Left ventricle myocardium inferior (tissue), 1 donor: Measurements from ENCODE around the gene CD247. TPM values are rescaled to one million over a fixed set of nuclear protein-coding genes. Genes with fewer than 3 reads are reported as not detected.

Experiments used
- DNase-seq: peaks from one replicate; pipeline ENCODE4 v3.0.0-alpha.2; 2020
- H3K27ac ChIP-seq: fragments of 200-600 bp; replicated peaks from 2 replicates; pipeline ENCODE4 v1.8.0; 2021
- H3K27me3 ChIP-seq: fragments of 200-600 bp; 2 replicates; pipeline ENCODE4 v1.8.0; 2021; ENCODE audit warnings: low read depth
- H3K36me3 ChIP-seq: fragments of 200-600 bp; 2 replicates; pipeline ENCODE4 v1.8.0; 2021
- H3K4me1 ChIP-seq: fragments of 200-600 bp; 2 replicates; pipeline ENCODE4 v1.8.0; 2021
- H3K4me3 ChIP-seq: fragments of 200-600 bp; 2 replicates; pipeline ENCODE4 v1.8.0; 2021; ENCODE audit warnings: mild to moderate bottlenecking, moderate library complexity
- H3K9me3 ChIP-seq: fragments of 200-600 bp; replicated peaks from 2 replicates; pipeline ENCODE4 v1.8.0; 2021
- CTCF ChIP-seq: fragments of 200-600 bp; IDR thresholded peaks from 2 replicates; pipeline ENCODE4 v1.8.0; 2021; ENCODE audit warnings: antibody characterized with exemption, mild to moderate bottlenecking, borderline replicate concordance
- intact Hi-C: fragments of 100-400 bp; cut with micrococcal nuclease; formaldehyde crosslinking; loops from one replicate; pipeline ENCODE4 v1.11.0; 2022
- total RNA-seq: library from RNA; stranded (reverse); fragmentation: NEBNext Ultra II Directional; extraction: Animal tissue kit (Norgen Biotek cat#: 25700); gene quantifications from one replicate; pipeline ENCODE4 v1.2.1, GENCODE V29; 2021
- donor health status: DM: no; HTN: yes; CAD: no; lungs with severe emphysema.

CD247 gene
- total RNA-seq, 1 donor from 2014 or later, result 0.82 TPM

- no peaks in the 10 kb centered on the region for H3K27me3 ChIP-seq
- no peaks in the 10 kb centered on the region for H3K9me3 ChIP-seq
- H3K27ac ChIP-seq, result no peak overlapping the region
- TF ChIP-seq CTCF, result no peak
- H3K4me1 ChIP-seq, result peaks cover 4% of the 10 kb centered on the region
- no peak overlapping the region for H3K4me3 ChIP-seq
- DNase-seq, result no peak
- intact Hi-C loops, result no loop called here
- H3K36me3 ChIP-seq, result peaks cover 43% of the 10 kb centered on the region
Observed at GRCh38 chr1:167388976-167389375, 129.4 kb downstream of the CD247 start.

DNA sequence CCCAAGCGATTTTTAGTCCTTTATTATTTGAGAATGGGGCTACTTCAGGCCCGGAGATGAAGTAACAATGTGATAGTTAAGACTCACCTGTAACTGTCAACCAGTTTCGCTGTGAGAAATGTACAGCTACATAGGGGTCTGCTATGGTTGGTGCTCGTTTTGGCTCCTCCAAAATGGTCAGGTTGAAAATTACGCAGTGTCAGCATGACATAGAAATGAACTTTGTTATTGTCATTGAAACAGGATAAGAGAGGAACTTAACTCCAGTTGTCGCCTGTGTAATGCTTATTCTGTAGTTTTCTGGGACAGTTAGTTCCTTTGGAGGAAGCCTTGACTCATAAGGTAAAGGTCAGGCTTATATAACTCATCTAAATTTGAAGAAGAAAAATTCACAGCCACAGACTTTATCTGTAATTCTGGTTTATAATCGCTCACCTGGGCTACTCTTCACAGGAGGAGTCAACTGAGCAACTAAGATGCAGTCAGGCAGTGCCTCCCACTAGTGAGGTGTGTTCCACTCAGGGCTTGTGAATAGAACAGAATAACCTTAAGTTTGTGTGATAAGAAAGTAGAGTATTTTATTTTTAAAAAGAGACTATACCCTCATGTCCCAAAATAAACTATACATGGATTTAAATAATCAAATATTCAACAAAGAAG, 130.9 kb downstream of the CD247 start:
- Histone ChIP-seq H3K4me1 (peaks cover 7% of the 10 kb centered on the region), H3K36me3 (peaks cover 47% of the 10 kb centered on the region), H3K27ac (no peak overlapping the region), H3K9me3 (no peaks in the 10 kb centered on the region), H3K4me3 (no peak overlapping the region), H3K27me3 (no peaks in the 10 kb centered on the region)
- no peak for TF ChIP-seq CTCF
- intact Hi-C loops, result no loop called here
- DNase-seq, result no peak

Other genes with a start within 250 kb of the CD247 start
- gene CREG1, start 35.2 kb upstream of the CD247 start, total RNA-seq, result 81.3 TPM
- 42.7 TPM for gene RCSD1, start 111.7 kb upstream of the CD247 start, total RNA-seq
- gene MPZL1, start 203.5 kb upstream of the CD247 start, total RNA-seq, result 28.9 TPM